ENCODE results near the gene KSR2.

KSR2 gene

GRCh38 chr12:117497407-117497806 lies 471.4 kb downstream of the KSR2 start:
- H3K27ac ChIP-seq = peak overlapping the region; percentile 81
- no peak for TF ChIP-seq CTCF (conservative IDR thresholded peaks at IDR 0.05)

GRCh38 chr12:117494833-117495655 lies 473.7 kb downstream of the KSR2 start:
- peak overlapping the region; percentile 81 for H3K27ac ChIP-seq
- no peak for TF ChIP-seq CTCF (conservative IDR thresholded peaks at IDR 0.05)

GRCh38 chr12:117491711-117492110 lies 477.1 kb downstream of the KSR2 start:
- TF ChIP-seq CTCF (conservative IDR thresholded peaks at IDR 0.05) = no peak
- H3K27ac ChIP-seq = no peak overlapping the region

GRCh38 chr12:117490130-117490529 lies 478.7 kb downstream of the KSR2 start:
- H3K27ac ChIP-seq = no peak overlapping the region
- no peak for TF ChIP-seq CTCF (conservative IDR thresholded peaks at IDR 0.05)

- no peak overlapping the region for H3K27ac ChIP-seq
- no peak for TF ChIP-seq CTCF (conservative IDR thresholded peaks at IDR 0.05)
Measured at GRCh38 chr12:117489671-117490070, 479.1 kb downstream of the KSR2 start.

GRCh38 chr12:117486840-117487659 lies 481.7 kb downstream of the KSR2 start:
- no peak for TF ChIP-seq CTCF (conservative IDR thresholded peaks at IDR 0.05)
- H3K27ac ChIP-seq = peak overlapping the region; percentile 50

Measured in VCaP (cell line).